IMR-90 (cell line): ENCODE data around the gene SLC6A17. TPM values are rescaled to one million over a fixed set of nuclear protein-coding genes. Genes with fewer than 3 reads are reported as not detected.

ENCODE experiments used
- ATAC-seq: fragments of 200-7000 bp; cut with Tn5 transposase; 2 replicates; pipeline ENCODE4 v1.9.1; 2020; ENCODE audit warnings: low read depth, mild to moderate bottlenecking, moderate library complexity
- BruUV-seq: library from RNA; stranded (reverse); fragments of 400-500 nt; replicated peaks from 2 replicates; lab custom pipeline; 2021; lab: Mats Ljungman, UMichigan
- CTCF ChIA-PET: fragments of 300-600 bp; formaldehyde crosslinking; extraction: SDS; loops from one replicate; lab custom pipeline; 2021; ENCODE audit warnings: antibody characterized with exemption; lab: Yijun Ruan, JAX
- POLR2A ChIA-PET: fragments of 300-600 bp; sonication (Branson Sonifier 250); formaldehyde crosslinking; loops from one replicate; lab custom pipeline; 2022; ENCODE audit warnings: antibody characterized with exemption; ENCODE audit not compliant: unreplicated experiment; lab: Charles Lee
- DNase-seq: peaks from one replicate; pipeline ENCODE4 v3.0.0; 2013
- H2AFZ ChIP-seq: replicated peaks from 2 replicates; pipeline ENCODE3; 2013; ENCODE audit warnings: low read length, mild to moderate bottlenecking; ENCODE audit not compliant: poor library complexity
- H2AK5ac ChIP-seq: 2 replicates; pipeline ENCODE4 v1.6.1; 2013; ENCODE audit warnings: low read depth, low read length, inconsistent platforms
- H2AK9ac ChIP-seq: replicated peaks from 2 replicates; pipeline ENCODE3; 2013; ENCODE audit warnings: mild to moderate bottlenecking, low read depth, low read length, moderate library complexity; ENCODE audit not compliant: poor library complexity
- H2BK120ac ChIP-seq: 2 replicates; pipeline ENCODE4 v1.6.1; 2013; ENCODE audit warnings: low read depth, low read length, inconsistent platforms
- H2BK15ac ChIP-seq: 3 replicates; pipeline ENCODE4 v1.6.1; 2013; ENCODE audit warnings: low read depth, low read length, inconsistent platforms
- H2BK20ac ChIP-seq: 2 replicates; pipeline ENCODE4 v1.6.1; 2013; ENCODE audit warnings: low read depth, mild to moderate bottlenecking, inconsistent platforms, low read length, moderate library complexity
- H2BK5ac ChIP-seq: 2 replicates; pipeline ENCODE4 v1.6.1; 2013; ENCODE audit warnings: mild to moderate bottlenecking, low read depth, low read length, inconsistent platforms; ENCODE audit not compliant: poor library complexity, severe bottlenecking
- H3K14ac ChIP-seq: replicated peaks from 2 replicates; pipeline ENCODE4 v1.6.1; 2013; ENCODE audit warnings: low read depth, low read length, inconsistent platforms
- H3K18ac ChIP-seq: 2 replicates; pipeline ENCODE4 v1.6.1; 2013; ENCODE audit warnings: low read depth, low read length, control low read depth
- H3K23ac ChIP-seq: 2 replicates; pipeline ENCODE4 v1.6.1; 2013; ENCODE audit warnings: low read depth, low read length, inconsistent platforms
- H3K27ac ChIP-seq: 2 replicates; pipeline ENCODE4 v1.5.1; 2013; ENCODE audit warnings: mild to moderate bottlenecking, control low read depth, low read length; ENCODE audit not compliant: insufficient read depth
- H3K27me3 ChIP-seq: 2 replicates; pipeline ENCODE4 v1.6.1; 2013; ENCODE audit warnings: low read length; ENCODE audit not compliant: control insufficient read depth, insufficient read depth
- H3K36me3 ChIP-seq: 2 replicates; pipeline ENCODE4 v1.6.1; 2013; ENCODE audit warnings: low read length, mixed read lengths; ENCODE audit not compliant: control insufficient read depth, insufficient read depth
- H3K4ac ChIP-seq: 2 replicates; pipeline ENCODE4 v1.6.1; 2013; ENCODE audit warnings: low read depth, low read length, inconsistent platforms
- H3K4me1 ChIP-seq: 2 replicates; pipeline ENCODE4 v1.6.1; 2013; ENCODE audit warnings: low read length, mixed read lengths; ENCODE audit not compliant: control insufficient read depth, insufficient read depth
- H3K4me2 ChIP-seq: 2 replicates; pipeline ENCODE4 v1.6.1; 2013; ENCODE audit warnings: low read depth, mild to moderate bottlenecking, control low read depth, low read length, moderate library complexity
- H3K4me3 ChIP-seq: 2 replicates; pipeline ENCODE4 v1.5.1; 2013; ENCODE audit warnings: low read depth, mild to moderate bottlenecking, control low read depth, low read length, moderate library complexity; ENCODE audit not compliant: insufficient read depth
- H3K56ac ChIP-seq: 2 replicates; pipeline ENCODE4 v1.6.1; 2013; ENCODE audit warnings: low read length, inconsistent platforms; ENCODE audit not compliant: insufficient read depth; ENCODE audit errors: extremely low read depth
- H3K79me1 ChIP-seq, 2 experiments: 2 replicates each; pipeline ENCODE4 v1.6.1; 2013; ENCODE audit warnings: low read length in 2 of 2, inconsistent platforms in 1 of 2, low read depth in 1 of 2
- H3K9ac ChIP-seq: 2 replicates; pipeline ENCODE4 v1.6.1; 2013; ENCODE audit warnings: low read depth, low read length, control low read depth
- H3K9me1 ChIP-seq: 2 replicates; pipeline ENCODE4 v1.6.1; 2013; ENCODE audit warnings: low read length, inconsistent platforms; ENCODE audit not compliant: insufficient read depth
- H3K9me3 ChIP-seq: 2 replicates; pipeline ENCODE4 v1.6.1; 2013; ENCODE audit warnings: low read length; ENCODE audit not compliant: control insufficient read depth, insufficient read depth
- H4K20me1 ChIP-seq: 2 replicates; pipeline ENCODE4 v1.6.1; 2013; ENCODE audit warnings: low read length, inconsistent platforms; ENCODE audit not compliant: insufficient read depth
- H4K5ac ChIP-seq: 2 replicates; pipeline ENCODE4 v1.6.1; 2013; ENCODE audit warnings: mild to moderate bottlenecking, low read depth, low read length, control low read depth
- H4K8ac ChIP-seq, 2 experiments: 2 replicates each; pipeline ENCODE4 v1.6.1; 2013; ENCODE audit warnings: low read depth in 2 of 2, low read length in 2 of 2, control low read depth in 1 of 2, inconsistent platforms in 1 of 2
- H4K91ac ChIP-seq: 2 replicates; pipeline ENCODE4 v1.6.1; 2013; ENCODE audit warnings: low read depth, low read length, inconsistent platforms; ENCODE audit not compliant: insufficient read depth
- BHLHE40 ChIP-seq: fragments of 150-350 bp; IDR thresholded peaks from 2 replicates; pipeline ENCODE4 v1.6.1; 2016; ENCODE audit warnings: mild to moderate bottlenecking, low read depth, low read length
- CEBPB ChIP-seq: IDR thresholded peaks from 2 replicates; pipeline ENCODE4 v1.6.1; 2012; ENCODE audit warnings: low read depth, low read length, improper control_type of control experiment
- CHD1 ChIP-seq: IDR thresholded peaks from 2 replicates; pipeline ENCODE4 v1.6.1; 2012; ENCODE audit warnings: low read depth, low read length, improper control_type of control experiment
- FOS ChIP-seq: fragments of 150-350 bp; IDR thresholded peaks from 2 replicates; pipeline ENCODE4 v1.6.1; 2016; ENCODE audit warnings: low read depth, low read length
- MAFK ChIP-seq: IDR thresholded peaks from 2 replicates; pipeline ENCODE4 v1.6.1; 2012; ENCODE audit warnings: low read depth, low read length, improper control_type of control experiment
- MXI1 ChIP-seq: IDR thresholded peaks from 2 replicates; pipeline ENCODE4 v1.6.1; 2012; ENCODE audit warnings: low read depth, mild to moderate bottlenecking, low read length, moderate library complexity, borderline replicate concordance
- NFE2L2 ChIP-seq: fragments of 150-350 bp; IDR thresholded peaks from 2 replicates; pipeline ENCODE4 v1.6.1; 2016; ENCODE audit warnings: low read depth, mild to moderate bottlenecking, low read length
- POLR2A ChIP-seq: IDR thresholded peaks from 2 replicates; pipeline ENCODE4 v1.6.1; 2012; ENCODE audit warnings: mild to moderate bottlenecking, low read depth, low read length
- RCOR1 ChIP-seq: IDR thresholded peaks from 2 replicates; pipeline ENCODE4 v1.6.1; 2012; ENCODE audit warnings: mild to moderate bottlenecking, low read length, improper control_type of control experiment; ENCODE audit not compliant: insufficient replicate concordance
- SMC3 ChIP-seq: fragments of 150-350 bp; IDR thresholded peaks from 2 replicates; pipeline ENCODE4 v1.6.1; 2016; ENCODE audit warnings: low read depth, mild to moderate bottlenecking, antibody characterized with exemption, low read length, moderate library complexity
- WGBS, 2 experiments: methylation state at CpG; one replicate each; pipeline versions ENCODE4 v1.1.5 to v1.1.7; 2013; ENCODE audit warnings: missing lambda C conversion rate in 2 of 2; ENCODE audit not compliant: insufficient read length in 1 of 2; ENCODE audit errors: extremely low coverage in 2 of 2; 5-methylcytosine and 5-hydroxymethylcytosine counted together
- dilution Hi-C: fragments of 300-500 bp; cut with HindIII; formaldehyde crosslinking; loops from one replicate; pipeline ENCODE4 v1.14.3; 2018; ENCODE audit warnings: low sequenced_read_pairs; ENCODE audit not compliant: unreplicated experiment
- in situ Hi-C: fragments of 300-500 bp; cut with MboI; formaldehyde crosslinking; loops from 3 replicates; pipeline ENCODE4 v1.14.3; 2019; ENCODE audit warnings: low sequenced_read_pairs, inconsistent platforms, mixed read lengths
- intact Hi-C: fragments of 100-400 bp; cut with micrococcal nuclease; formaldehyde crosslinking; loops from 2 replicates; pipeline ENCODE4 v1.10.0; 2022
- polyA plus RNA-seq, 3 experiments: library from polyadenylated mRNA; depleted of rRNA; stranded (reverse); fragments of >200 nt; gene quantifications; 2 replicates each; pipeline ENCODE4 v1.2.3, GENCODE V29; 2012; ENCODE audit warnings: low replicate concordance in 1 of 3
- total RNA-seq: library from RNA; depleted of rRNA; stranded (reverse); fragments of >200 nt; gene quantifications from 2 replicates; pipeline ENCODE4 v1.2.3, GENCODE V29; 2012
- TF ChIP-seq, protein P1 (sequence below): fragments of 150-350 bp; IDR thresholded peaks from 2 replicates; pipeline ENCODE4 v1.6.1; 2016; ENCODE audit warnings: low read depth, mild to moderate bottlenecking, low read length, moderate library complexity, borderline replicate concordance

Gene SLC6A17
- total and polyA plus RNA-seq, 2 of the 4 experiments (the other 2 are of a cell fraction), result 0.54 to 0.82 TPM

DNA sequence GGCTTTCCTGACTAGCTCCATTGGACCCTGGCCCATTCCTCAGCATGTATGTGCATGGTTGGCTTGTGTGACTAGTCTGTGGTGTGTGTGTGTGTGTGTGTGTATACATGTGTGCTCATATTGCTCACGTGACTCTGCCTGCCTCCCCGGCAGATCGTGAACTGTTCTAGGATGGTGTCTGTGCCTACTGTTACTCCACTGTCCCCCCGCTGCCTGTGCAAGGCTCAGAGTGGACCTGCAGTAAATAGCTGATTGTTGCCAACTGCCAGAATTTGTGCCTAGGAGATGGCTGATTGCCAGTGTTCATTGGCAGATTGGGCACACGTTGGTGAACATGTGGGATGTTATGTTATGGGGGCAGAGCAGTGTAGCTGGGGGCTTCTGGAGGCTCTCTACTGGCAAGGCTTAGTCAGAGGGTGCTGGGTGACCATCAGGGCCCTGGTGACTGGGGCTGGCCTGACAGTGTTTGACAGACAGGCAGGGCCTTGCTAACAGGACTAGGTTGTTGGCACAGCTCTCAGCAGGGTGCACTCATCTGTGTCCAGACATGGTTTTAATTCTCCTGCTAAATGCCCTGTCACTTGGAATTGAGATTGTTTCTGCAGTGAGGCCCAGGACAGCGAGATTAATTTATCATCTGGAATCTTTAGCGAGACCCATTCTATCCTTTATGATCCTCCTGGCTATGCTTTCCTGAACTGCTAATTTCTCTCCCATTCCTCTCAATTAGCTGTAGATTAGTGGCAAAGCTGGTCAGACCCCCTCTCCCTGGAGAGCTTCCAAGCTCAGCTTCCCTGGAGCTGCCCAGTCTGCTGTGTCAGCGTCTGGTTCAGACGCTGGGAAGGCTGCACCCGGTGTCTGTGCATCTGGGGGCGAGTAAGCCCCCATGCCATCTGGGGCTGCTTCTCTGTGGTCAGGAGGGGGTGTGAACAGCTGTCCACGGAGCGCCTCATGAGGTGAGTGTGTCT, 20.8 kb downstream of the SLC6A17 start:
- Histone ChIP-seq H3K4me2 (no peak overlapping the region), H2AK9ac (no peak overlapping the region), H4K20me1 (no peaks in the 10 kb centered on the region), H3K4me1 (peaks cover 7% of the 10 kb centered on the region), H3K23ac (no peak overlapping the region), H2BK15ac (no peak overlapping the region), H4K5ac (no peak overlapping the region), H3K14ac (no peak overlapping the region), H3K36me3 (no peaks in the 10 kb centered on the region), H2AFZ (no peak overlapping the region), H3K9ac (no peak overlapping the region), H2AK5ac (no peak overlapping the region), H3K4ac (no peak overlapping the region), H3K9me3 (no peaks in the 10 kb centered on the region), H3K56ac (no peak overlapping the region), H3K18ac (no peak overlapping the region), H4K8ac (no peak overlapping the region), H3K79me1 (no peaks in the 10 kb centered on the region), H2BK120ac (no peak overlapping the region), H3K9me1 (no peaks in the 10 kb centered on the region), H2BK5ac (no peak overlapping the region), H4K91ac (no peak overlapping the region), H3K27me3 (peaks cover 27% of the 10 kb centered on the region; the same call in 1 of the 2 replicates), H3K4me3 (no peak overlapping the region), H3K27ac (no peak overlapping the region), H2BK20ac (no peak overlapping the region)
- WGBS, 2 experiments, result 47% methylated on average over 4 of the region's 13 CpGs; no CpG with 5 or more reads in 1 of the 2 experiments
- DNase-seq (no peak), ATAC-seq (no peak)
- in situ Hi-C loops, result no loop called here
- BruUV-seq, result no TSS peak
- POLR2A ChIA-PET, result no interaction called here
- TF ChIP-seq BHLHE40 (no peak), CEBPB (no peak), NFE2L2 (no peak), POLR2A (no peak), FOS (no peak), CHD1 (no peak), SMC3 (no peak), MXI1 (no peak), MAFK (no peak), RCOR1 (no peak)
- TF ChIP-seq, protein P1, sequence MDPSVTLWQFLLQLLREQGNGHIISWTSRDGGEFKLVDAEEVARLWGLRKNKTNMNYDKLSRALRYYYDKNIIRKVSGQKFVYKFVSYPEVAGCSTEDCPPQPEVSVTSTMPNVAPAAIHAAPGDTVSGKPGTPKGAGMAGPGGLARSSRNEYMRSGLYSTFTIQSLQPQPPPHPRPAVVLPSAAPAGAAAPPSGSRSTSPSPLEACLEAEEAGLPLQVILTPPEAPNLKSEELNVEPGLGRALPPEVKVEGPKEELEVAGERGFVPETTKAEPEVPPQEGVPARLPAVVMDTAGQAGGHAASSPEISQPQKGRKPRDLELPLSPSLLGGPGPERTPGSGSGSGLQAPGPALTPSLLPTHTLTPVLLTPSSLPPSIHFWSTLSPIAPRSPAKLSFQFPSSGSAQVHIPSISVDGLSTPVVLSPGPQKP, result no peak
- intact Hi-C loops, result no loop called here
- dilution Hi-C loops, result no loop called here
- CTCF ChIA-PET, result no interaction called here
